GM12891 (cell line): ENCODE measurements around the gene EAF1.
"Not testable (repeated sequence)": the region's sequence is repeated elsewhere in the genome, so short reads cannot be mapped to it uniquely, and the experiment has no call there.

Experiments used
- DNase-seq: peaks from one replicate; pipeline ENCODE4 v3.0.0; 2011; ENCODE audit warnings: low spot score; ENCODE audit not compliant: insufficient read length
- FAIRE-seq: peaks from 2 replicates; lab custom pipeline; 2011; peaks lifted over from hg19 to GRCh38; lab: Jason Lieb, UNC
- PAX5 ChIP-seq: IDR thresholded peaks from 2 replicates; pipeline ENCODE4 v1.6.1; 2011; ENCODE audit warnings: low read length, moderate library complexity, mild to moderate bottlenecking; ENCODE audit not compliant: insufficient read depth, severe bottlenecking
- POLR2A ChIP-seq: IDR thresholded peaks from 2 replicates; pipeline ENCODE4 v1.6.1; 2011; ENCODE audit warnings: low read depth, low read length, control low read depth
- POLR2AphosphoS5 ChIP-seq: IDR thresholded peaks from 2 replicates; pipeline ENCODE4 v1.6.1; 2011; ENCODE audit warnings: low read depth, low read length, control low read depth
- POU2F2 ChIP-seq: IDR thresholded peaks from 2 replicates; pipeline ENCODE4 v1.6.1; 2011; ENCODE audit warnings: low read depth, mild to moderate bottlenecking, control low read depth, low read length, moderate library complexity
- SPI1 ChIP-seq: IDR thresholded peaks from 2 replicates; pipeline ENCODE4 v1.6.1; 2011; ENCODE audit warnings: low read depth, low read length, control low read depth
- TAF1 ChIP-seq: IDR thresholded peaks from 2 replicates; pipeline ENCODE4 v1.6.1; 2011; ENCODE audit warnings: low read depth, low read length, control low read depth

EAF1 gene

GRCh38 chr3:15451216-15452113, 24.1 kb downstream of the EAF1 start:
- FAIRE-seq (no peak), DNase-seq (no peak)
- TF ChIP-seq SPI1 (no peak), POLR2A (no peak), PAX5 (no peak), POU2F2 (no peak), POLR2AphosphoS5 (no peak), TAF1 (no peak)

GRCh38 chr3:15452156-15452555, 24.8 kb downstream of the EAF1 start:
- DNase-seq: no peak
- FAIRE-seq: no peak
- TF ChIP-seq PAX5 (no peak), TAF1 (no peak), POU2F2 (no peak), POLR2AphosphoS5 (no peak)

- FAIRE-seq (no peak), DNase-seq (no peak)
- TF ChIP-seq POU2F2 (no peak), POLR2A (no peak), SPI1 (no peak), TAF1 (no peak), POLR2AphosphoS5 (no peak), PAX5 (no peak)
Observed at GRCh38 chr3:15452961-15453360, 25.6 kb downstream of the EAF1 start.

- DNase-seq (no peak), FAIRE-seq (no peak)
- TF ChIP-seq SPI1 (no peak), POLR2A (no peak), POU2F2 (no peak), POLR2AphosphoS5 (no peak), PAX5 (no peak), TAF1 (no peak)
Observed at GRCh38 chr3:15453501-15453900, 26.1 kb downstream of the EAF1 start.

DNA sequence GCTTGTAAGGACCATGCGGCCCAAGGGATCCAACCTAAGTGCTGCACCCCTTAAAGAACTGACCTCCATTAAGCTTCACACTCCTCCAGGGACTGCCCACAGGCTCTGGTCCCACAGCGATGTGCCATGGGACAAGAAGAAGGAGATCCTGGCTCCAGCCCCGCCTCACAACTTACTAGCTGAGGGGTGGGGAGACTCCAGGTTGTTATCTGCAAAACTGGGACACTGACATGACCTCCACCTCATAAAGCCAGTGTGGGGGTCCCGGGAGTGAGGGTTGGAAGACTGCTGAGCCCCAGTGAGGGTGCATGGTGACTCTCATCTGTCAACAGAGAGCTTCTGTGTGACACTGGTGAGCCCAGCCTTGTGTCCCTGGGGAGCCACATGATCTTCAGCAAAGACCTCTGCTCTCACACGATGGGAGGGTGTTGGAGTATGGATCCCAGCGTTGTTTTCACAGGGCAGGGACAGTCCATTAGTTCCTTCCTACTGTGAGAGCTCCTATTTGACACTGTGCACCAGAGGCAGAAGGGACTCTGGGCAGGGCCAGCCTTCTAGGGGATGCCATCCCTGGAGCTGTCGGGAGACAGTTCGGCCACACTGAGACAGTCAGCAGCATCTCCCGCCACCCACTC, 26.7 kb downstream of the EAF1 start:
- DNase-seq (no peak), FAIRE-seq (no peak)
- TF ChIP-seq POU2F2 (no peak), POLR2A (no peak), TAF1 (no peak), POLR2AphosphoS5 (no peak)

DNA sequence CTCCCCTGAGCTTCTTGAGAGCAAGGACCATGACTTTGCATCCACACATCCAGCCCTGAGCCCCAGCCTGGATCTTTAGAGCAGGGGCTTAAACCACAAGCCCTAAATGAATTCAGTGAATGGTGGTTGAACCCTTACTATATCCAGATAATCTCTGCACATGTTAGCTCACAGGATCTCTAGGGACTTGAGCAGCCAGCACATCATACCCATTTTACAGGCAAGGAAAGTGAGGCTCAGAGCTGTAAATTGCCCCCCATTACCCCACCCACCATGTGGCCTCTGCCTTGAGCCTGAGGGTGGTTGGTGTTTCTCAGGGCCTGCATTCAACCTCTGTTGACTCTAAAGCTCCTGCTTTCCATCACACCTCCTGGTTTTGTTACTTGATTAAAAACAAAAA, 27.6 kb downstream of the EAF1 start:
- FAIRE-seq (no peak), DNase-seq (no peak)
- no peak for TF ChIP-seq POLR2AphosphoS5
- no peak for TF ChIP-seq TAF1
- no peak for TF ChIP-seq POLR2A
- TF ChIP-seq SPI1: no peak
- TF ChIP-seq PAX5: no peak
- no peak for TF ChIP-seq POU2F2

GRCh38 chr3:15455756-15456155, 28.4 kb downstream of the EAF1 start:
- no peak for TF ChIP-seq TAF1
- no peak for TF ChIP-seq POLR2AphosphoS5
- TF ChIP-seq POU2F2: no peak
- TF ChIP-seq PAX5: no peak
- no peak for TF ChIP-seq SPI1
- no peak for TF ChIP-seq POLR2A
- no peak for FAIRE-seq
- no peak for DNase-seq

DNA sequence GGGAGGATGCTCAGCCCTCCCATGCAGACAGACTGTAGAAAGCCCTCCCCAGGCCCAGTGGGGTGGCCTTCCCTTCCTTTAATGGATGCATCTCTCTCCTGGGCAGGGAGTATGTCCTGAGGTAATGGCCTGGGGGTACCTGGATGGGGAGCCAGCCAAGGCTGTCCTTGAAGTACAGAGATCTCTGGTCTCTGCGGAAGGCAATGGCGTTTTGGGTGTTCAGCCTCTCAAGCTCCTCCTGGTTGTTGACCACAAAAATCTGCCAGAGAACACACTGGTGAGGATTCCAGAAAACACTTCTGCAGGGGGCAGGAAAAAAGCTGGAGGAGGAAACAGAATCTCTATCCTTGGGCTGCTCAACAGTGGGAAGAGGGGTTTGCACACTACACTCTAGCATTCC, 28.9 kb downstream of the EAF1 start:
- DNase-seq (no peak), FAIRE-seq (no peak)
- TF ChIP-seq TAF1 (no peak), POU2F2 (no peak), POLR2AphosphoS5 (no peak), SPI1 (no peak), POLR2A (no peak), PAX5 (no peak)

GRCh38 chr3:15456915-15457314, 29.5 kb downstream of the EAF1 start:
- not testable (repeated sequence) for DNase-seq, FAIRE-seq

DNA sequence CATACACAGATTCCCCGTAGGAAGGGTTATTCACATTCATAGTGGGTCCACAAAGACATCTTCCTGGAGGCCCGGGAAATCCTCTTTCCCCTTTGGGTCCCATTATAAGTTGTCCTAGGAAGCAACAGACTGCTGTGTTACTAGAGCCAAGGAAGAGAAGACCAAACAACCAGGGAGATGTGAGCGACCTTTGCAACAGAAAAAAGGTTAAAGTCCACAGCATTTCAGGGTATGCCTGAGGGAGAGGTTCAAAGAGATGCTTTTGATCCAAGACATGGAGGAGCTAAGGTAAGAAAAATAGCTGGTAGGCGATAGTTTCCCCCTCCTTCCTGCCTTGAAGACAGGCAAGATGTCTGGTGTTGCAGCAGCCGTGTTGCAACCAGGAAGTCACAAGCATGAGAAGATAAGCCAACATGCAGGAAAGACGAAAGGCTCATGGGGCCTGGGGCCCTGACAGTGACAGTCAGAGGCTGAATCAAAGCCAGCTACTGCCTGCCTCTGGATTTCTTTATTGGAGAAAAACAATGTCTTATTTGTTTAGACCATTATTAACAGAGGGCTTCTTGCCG, 30.9 kb downstream of the EAF1 start:
- TF ChIP-seq POU2F2: no peak
- TF ChIP-seq POLR2AphosphoS5: no peak
- TF ChIP-seq PAX5: no peak
- no peak for TF ChIP-seq SPI1
- TF ChIP-seq POLR2A: no peak
- TF ChIP-seq TAF1: no peak
- DNase-seq: no peak
- no peak for FAIRE-seq
